Liver (tissue), 9 donors: ENCODE results near the gene PIRT. TPM values are rescaled to one million over a fixed set of nuclear protein-coding genes. Genes with fewer than 3 reads are reported as not detected.
A peak's percentile ranks its signal among the peaks of the same experiment; 100 is the strongest.

Source experiments
- DNase-seq: peaks from one replicate; pipeline ENCODE4 v3.0.0-alpha.2; 2017; ENCODE audit warnings: low spot score
- H3K27ac ChIP-seq, 2 donors: one replicate each; pipeline ENCODE4 v1.7.0; 2013; ENCODE audit warnings: inconsistent platforms in 2 of 2, low read length in 2 of 2, control low read depth in 1 of 2, low read depth in 1 of 2, mild to moderate bottlenecking in 1 of 2
- H3K27me3 ChIP-seq, 4 donors: one replicate each; pipeline versions ENCODE4 v1.6.1 to v1.7.0; 2013; ENCODE audit warnings: low read length in 3 of 4, inconsistent platforms in 1 of 4, mild to moderate bottlenecking in 1 of 4, moderate library complexity in 1 of 4; ENCODE audit not compliant: control insufficient read depth in 4 of 4, insufficient read depth in 4 of 4
- H3K36me3 ChIP-seq, 4 donors: one replicate each; pipeline versions ENCODE4 v1.6.1 to v1.7.0; 2013; ENCODE audit warnings: low read length in 3 of 4, mild to moderate bottlenecking in 3 of 4, low read depth in 1 of 4, moderate library complexity in 1 of 4; ENCODE audit not compliant: control insufficient read depth in 4 of 4, insufficient read depth in 3 of 4
- H3K4me1 ChIP-seq, 4 donors: one replicate each; pipeline versions ENCODE4 v1.6.1 to v1.7.0; 2013; ENCODE audit warnings: low read length in 3 of 4, mild to moderate bottlenecking in 3 of 4, moderate library complexity in 1 of 4; ENCODE audit not compliant: control insufficient read depth in 4 of 4, insufficient read depth in 4 of 4
- H3K4me3 ChIP-seq, 3 donors: one replicate each; pipeline versions ENCODE4 v1.6.1 to v1.7.0; 2013; ENCODE audit warnings: low read length in 3 of 3, control low read depth in 1 of 3, low read depth in 1 of 3, mild to moderate bottlenecking in 1 of 3
- H3K9ac ChIP-seq, 2 donors: one replicate each; pipeline ENCODE4 v1.7.0; 2013; ENCODE audit warnings: low read length in 2 of 2, mild to moderate bottlenecking in 2 of 2, moderate library complexity in 2 of 2, control low read depth in 1 of 2, low read depth in 1 of 2
- H3K9me3 ChIP-seq, 4 donors: one replicate each; pipeline versions ENCODE4 v1.6.1 to v1.7.0; 2013; ENCODE audit warnings: low read length in 3 of 4; ENCODE audit not compliant: control insufficient read depth in 4 of 4
- FOXA1 ChIP-seq: IDR thresholded peaks from 2 replicates; pipeline ENCODE4 v1.6.1; 2016; ENCODE audit warnings: antibody characterized with exemption
- FOXA2 ChIP-seq: IDR thresholded peaks from 2 replicates; pipeline ENCODE4 v1.6.1; 2016; ENCODE audit warnings: antibody characterized with exemption
- HNF4A ChIP-seq, 2 donors: conservative IDR thresholded peaks; 2 replicates each; pipeline ENCODE4 v1.6.1; 2016; ENCODE audit warnings: antibody characterized with exemption in 2 of 2, mild to moderate bottlenecking in 2 of 2
- NR2F2 ChIP-seq: IDR thresholded peaks from 2 replicates; pipeline ENCODE4 v1.6.1; 2016; ENCODE audit warnings: antibody characterized with exemption
- RAD21 ChIP-seq, 2 donors: IDR thresholded peaks; 2 replicates each; pipeline ENCODE4 v1.6.1; 2016; ENCODE audit warnings: antibody characterized with exemption in 2 of 2, mild to moderate bottlenecking in 2 of 2
- RXRA ChIP-seq, 2 donors: IDR thresholded peaks; 2 replicates each; pipeline ENCODE4 v1.6.1; 2017 to 2018; ENCODE audit warnings: antibody characterized with exemption in 2 of 2, mild to moderate bottlenecking in 1 of 2
- SP1 ChIP-seq: IDR thresholded peaks from 2 replicates; pipeline ENCODE4 v1.6.1; 2018; ENCODE audit warnings: antibody characterized with exemption, mild to moderate bottlenecking
- WGBS: extraction: QIAGEN DNeasy Blood & Tissue Kit; methylation state at CpG from one replicate; pipeline ENCODE4 v1.1.7; 2013; 5-methylcytosine and 5-hydroxymethylcytosine counted together
- polyA plus RNA-seq, 2 donors: library from polyadenylated mRNA; stranded (reverse) in 1 of 2; unstranded in 1 of 2; fragments of 200-250 nt in 1 of 2; fragments of >200 nt in 1 of 2; fragmentation: Nextera tagmentation in 1 of 2; extraction: Ambion mirVana in 1 of 2; gene quantifications; one replicate each; pipeline versions ENCODE4 v1.2.1 to v1.2.3, GENCODE V29; 2013 to 2015
- total RNA-seq, 2 donors: library from RNA; depleted of rRNA; stranded (reverse); fragments of >200 nt; gene quantifications; one replicate each; pipeline ENCODE4 v1.2.3, GENCODE V29; 2014
- TF ChIP-seq, protein P1 (sequence below): fragments of 150-350 bp; IDR thresholded peaks from 2 replicates; pipeline ENCODE4 v1.5.1; 2017; ENCODE audit warnings: improper control_type of control experiment, low read depth, low read length; ENCODE audit not compliant: missing input control
- TF ChIP-seq, protein P2 (sequence below): IDR thresholded peaks from 2 replicates; pipeline ENCODE4 v1.6.1; 2016; ENCODE audit warnings: antibody characterized with exemption
- TF ChIP-seq, protein P3 (sequence below): IDR thresholded peaks from 2 replicates; pipeline ENCODE4 v1.6.1; 2016; ENCODE audit warnings: antibody characterized with exemption, mild to moderate bottlenecking
- TF ChIP-seq, protein P4 (sequence below): IDR thresholded peaks from 2 replicates; pipeline ENCODE4 v1.6.1; 2016; ENCODE audit warnings: antibody characterized with exemption
- donor health status: healthy.
- donor health status: healthy.
- donor health status: healthy.
- donor health status: healthy.
- donor health status: healthy.

PIRT gene
- total and polyA plus RNA-seq, 4 donors: 0.18 TPM; not detected in 3

DNA sequence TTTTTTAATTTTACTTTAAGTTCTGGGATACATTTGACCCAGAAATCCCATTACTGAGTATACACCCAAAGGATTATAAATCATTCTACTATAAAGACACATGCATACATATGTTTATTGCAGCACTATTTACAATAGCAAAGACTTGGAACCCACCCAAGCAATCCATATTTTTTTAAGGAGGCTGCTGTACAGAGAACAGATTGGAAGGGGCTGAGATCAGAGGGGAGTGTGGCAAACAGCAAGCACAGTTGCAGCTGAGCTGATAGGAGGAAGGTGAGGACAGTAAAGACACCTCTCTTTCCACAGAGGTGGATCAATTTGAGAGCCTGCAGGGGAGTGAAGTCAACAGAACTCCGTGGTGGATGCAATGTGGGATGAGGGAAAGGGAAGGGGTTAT, 23.8 kb downstream of the PIRT start:
- Histone ChIP-seq H3K36me3 (no peaks in the 10 kb centered on the region), H3K27ac (no peak overlapping the region), H3K27me3 (no peaks in the 10 kb centered on the region), H3K9ac (no peak overlapping the region), H3K4me3 (no peak overlapping the region), H3K4me1 (peaks cover 1 to 11% (median 7%) of the 10 kb centered on the region in 4 donors), H3K9me3 (no peaks in the 10 kb centered on the region)
- DNase-seq: no peak
- TF ChIP-seq SP1: no peak
- WGBS: 45% methylated on average over 1 of the region's 1 CpG

DNA sequence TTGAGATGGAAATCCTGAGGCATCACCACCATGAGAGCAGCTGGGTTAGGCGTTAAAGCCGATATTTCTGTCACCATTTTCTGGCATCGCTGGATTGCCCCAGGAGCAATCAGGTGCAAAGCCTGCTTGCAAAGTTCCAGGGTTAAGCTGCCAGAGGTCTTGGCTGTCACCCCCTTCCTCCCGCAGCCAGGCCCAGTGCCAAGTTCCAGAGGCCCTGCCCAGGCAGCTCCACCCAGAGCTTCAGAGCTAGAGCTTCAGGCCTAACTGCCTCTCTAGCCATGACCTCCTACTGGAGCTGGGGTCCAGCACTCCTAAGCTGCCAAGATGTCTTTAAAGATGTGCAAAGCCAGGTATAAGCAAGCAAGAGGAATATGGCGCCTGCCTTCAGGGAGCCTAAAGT, 25.2 kb downstream of the PIRT start:
- Histone ChIP-seq H3K9me3 (no peaks in the 10 kb centered on the region), H3K4me3 (no peak overlapping the region), H3K27ac (no peak overlapping the region), H3K9ac (no peak overlapping the region), H3K36me3 (no peaks in the 10 kb centered on the region), H3K27me3 (no peaks in the 10 kb centered on the region), H3K4me1 (peaks cover 1 to 14% (median 7%) of the 10 kb centered on the region in 4 donors)
- WGBS: 46% methylated on average over 5 of the region's 5 CpGs
- no peak for TF ChIP-seq NR2F2
- no peak for TF ChIP-seq RAD21 (IDR thresholded peaks at IDR 0.05)
- no peak for TF ChIP-seq FOXA2
- peak in 1 of 2 donors; percentile 11 for TF ChIP-seq HNF4A (conservative IDR thresholded peaks at IDR 0.05)
- TF ChIP-seq, protein P1, sequence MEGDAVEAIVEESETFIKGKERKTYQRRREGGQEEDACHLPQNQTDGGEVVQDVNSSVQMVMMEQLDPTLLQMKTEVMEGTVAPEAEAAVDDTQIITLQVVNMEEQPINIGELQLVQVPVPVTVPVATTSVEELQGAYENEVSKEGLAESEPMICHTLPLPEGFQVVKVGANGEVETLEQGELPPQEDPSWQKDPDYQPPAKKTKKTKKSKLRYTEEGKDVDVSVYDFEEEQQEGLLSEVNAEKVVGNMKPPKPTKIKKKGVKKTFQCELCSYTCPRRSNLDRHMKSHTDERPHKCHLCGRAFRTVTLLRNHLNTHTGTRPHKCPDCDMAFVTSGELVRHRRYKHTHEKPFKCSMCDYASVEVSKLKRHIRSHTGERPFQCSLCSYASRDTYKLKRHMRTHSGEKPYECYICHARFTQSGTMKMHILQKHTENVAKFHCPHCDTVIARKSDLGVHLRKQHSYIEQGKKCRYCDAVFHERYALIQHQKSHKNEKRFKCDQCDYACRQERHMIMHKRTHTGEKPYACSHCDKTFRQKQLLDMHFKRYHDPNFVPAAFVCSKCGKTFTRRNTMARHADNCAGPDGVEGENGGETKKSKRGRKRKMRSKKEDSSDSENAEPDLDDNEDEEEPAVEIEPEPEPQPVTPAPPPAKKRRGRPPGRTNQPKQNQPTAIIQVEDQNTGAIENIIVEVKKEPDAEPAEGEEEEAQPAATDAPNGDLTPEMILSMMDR: no peak
- peak in 1 of 2 donors; percentile 29 for TF ChIP-seq RXRA (IDR thresholded peaks at IDR 0.05)
- TF ChIP-seq, protein P2, sequence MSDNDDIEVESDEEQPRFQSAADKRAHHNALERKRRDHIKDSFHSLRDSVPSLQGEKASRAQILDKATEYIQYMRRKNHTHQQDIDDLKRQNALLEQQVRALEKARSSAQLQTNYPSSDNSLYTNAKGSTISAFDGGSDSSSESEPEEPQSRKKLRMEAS: no peak
- no peak for DNase-seq

DNA sequence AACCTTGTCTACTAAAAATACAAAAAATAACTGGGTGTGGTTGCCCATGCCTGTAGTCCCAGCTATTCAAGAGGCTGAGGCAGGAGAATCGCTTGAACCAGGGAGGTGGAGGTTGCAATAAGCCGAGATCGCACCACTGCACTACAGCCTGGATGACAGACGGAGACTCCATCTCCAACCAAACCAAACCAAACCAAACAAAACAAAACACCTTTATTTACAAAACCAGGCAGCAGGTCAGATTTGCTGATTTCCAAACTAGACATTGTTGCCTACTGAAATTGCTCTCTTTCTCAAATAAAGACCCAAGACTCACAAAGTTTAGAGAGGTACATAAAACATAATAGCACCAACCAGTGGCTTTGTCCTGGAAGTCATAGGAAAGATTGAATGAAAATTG, 28.3 kb downstream of the PIRT start:
- no peak overlapping the region for H3K27ac ChIP-seq
- H3K9me3 ChIP-seq: no peaks in the 10 kb centered on the region
- no peak for DNase-seq
- peak in 1 of 2 donors; percentile 11 for TF ChIP-seq RXRA (IDR thresholded peaks at IDR 0.05)
- TF ChIP-seq, protein P3, sequence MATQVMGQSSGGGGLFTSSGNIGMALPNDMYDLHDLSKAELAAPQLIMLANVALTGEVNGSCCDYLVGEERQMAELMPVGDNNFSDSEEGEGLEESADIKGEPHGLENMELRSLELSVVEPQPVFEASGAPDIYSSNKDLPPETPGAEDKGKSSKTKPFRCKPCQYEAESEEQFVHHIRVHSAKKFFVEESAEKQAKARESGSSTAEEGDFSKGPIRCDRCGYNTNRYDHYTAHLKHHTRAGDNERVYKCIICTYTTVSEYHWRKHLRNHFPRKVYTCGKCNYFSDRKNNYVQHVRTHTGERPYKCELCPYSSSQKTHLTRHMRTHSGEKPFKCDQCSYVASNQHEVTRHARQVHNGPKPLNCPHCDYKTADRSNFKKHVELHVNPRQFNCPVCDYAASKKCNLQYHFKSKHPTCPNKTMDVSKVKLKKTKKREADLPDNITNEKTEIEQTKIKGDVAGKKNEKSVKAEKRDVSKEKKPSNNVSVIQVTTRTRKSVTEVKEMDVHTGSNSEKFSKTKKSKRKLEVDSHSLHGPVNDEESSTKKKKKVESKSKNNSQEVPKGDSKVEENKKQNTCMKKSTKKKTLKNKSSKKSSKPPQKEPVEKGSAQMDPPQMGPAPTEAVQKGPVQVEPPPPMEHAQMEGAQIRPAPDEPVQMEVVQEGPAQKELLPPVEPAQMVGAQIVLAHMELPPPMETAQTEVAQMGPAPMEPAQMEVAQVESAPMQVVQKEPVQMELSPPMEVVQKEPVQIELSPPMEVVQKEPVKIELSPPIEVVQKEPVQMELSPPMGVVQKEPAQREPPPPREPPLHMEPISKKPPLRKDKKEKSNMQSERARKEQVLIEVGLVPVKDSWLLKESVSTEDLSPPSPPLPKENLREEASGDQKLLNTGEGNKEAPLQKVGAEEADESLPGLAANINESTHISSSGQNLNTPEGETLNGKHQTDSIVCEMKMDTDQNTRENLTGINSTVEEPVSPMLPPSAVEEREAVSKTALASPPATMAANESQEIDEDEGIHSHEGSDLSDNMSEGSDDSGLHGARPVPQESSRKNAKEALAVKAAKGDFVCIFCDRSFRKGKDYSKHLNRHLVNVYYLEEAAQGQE: no peak
- TF ChIP-seq FOXA1: no peak
- TF ChIP-seq FOXA2: peak; percentile 19
- TF ChIP-seq HNF4A (conservative IDR thresholded peaks at IDR 0.05): peak in 1 of 2 donors; percentile 8
- TF ChIP-seq, protein P4, sequence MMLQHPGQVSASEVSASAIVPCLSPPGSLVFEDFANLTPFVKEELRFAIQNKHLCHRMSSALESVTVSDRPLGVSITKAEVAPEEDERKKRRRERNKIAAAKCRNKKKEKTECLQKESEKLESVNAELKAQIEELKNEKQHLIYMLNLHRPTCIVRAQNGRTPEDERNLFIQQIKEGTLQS: no peak
- H3K27me3 ChIP-seq: no peaks in the 10 kb centered on the region
- H3K4me3 ChIP-seq: no peak overlapping the region
- H3K36me3 ChIP-seq: peaks cover 0 to 2% (median 0%) of the 10 kb centered on the region in 4 donors
- H3K9ac ChIP-seq: no peak overlapping the region
- peaks cover 1 to 14% (median 7%) of the 10 kb centered on the region in 4 donors for H3K4me1 ChIP-seq
- 43% methylated on average over 4 of the region's 4 CpGs for WGBS
